DND-41 (cell line): ENCODE results near the gene PTPRG.

Experiments
- ATAC-seq: fragments of 200-7000 bp; cut with Tn5 transposase; 3 replicates; pipeline ENCODE4 v1.9.1; 2021; ENCODE audit warnings: low read depth; ENCODE audit not compliant: insufficient read depth
- DNase-seq: peaks from one replicate; pipeline ENCODE4 v3.0.0-alpha.2; 2020
- H2AFZ ChIP-seq: 2 replicates; pipeline ENCODE4 v1.6.0; 2012; ENCODE audit warnings: low read depth, low read length
- H3K27ac ChIP-seq: 2 replicates; pipeline ENCODE4 v1.5.1; 2012; ENCODE audit warnings: low read length, inconsistent platforms
- H3K27me3 ChIP-seq: fragments of 200-600 bp; sonication (generic); 2 replicates; pipeline ENCODE4 v1.6.0; 2012; ENCODE audit warnings: low read length, mild to moderate bottlenecking, inconsistent platforms; ENCODE audit not compliant: insufficient read depth, poor library complexity
- H3K36me3 ChIP-seq: 2 replicates; pipeline ENCODE4 v1.5.1; 2012; ENCODE audit warnings: low read length, inconsistent platforms; ENCODE audit not compliant: insufficient read depth
- H3K4me1 ChIP-seq: 2 replicates; pipeline ENCODE4 v1.5.1; 2012; ENCODE audit warnings: mild to moderate bottlenecking, low read length; ENCODE audit not compliant: insufficient read depth
- H3K4me2 ChIP-seq: 2 replicates; pipeline ENCODE4 v1.6.0; 2012; ENCODE audit warnings: mild to moderate bottlenecking, moderate library complexity, low read length, inconsistent platforms; ENCODE audit not compliant: insufficient read depth
- H3K4me3 ChIP-seq, 2 experiments: fragments of 200-600 bp in 1 of 2; shearing (Covaris generic) in 1 of 2; 2 replicates each; pipeline ENCODE4 v1.5.1; 2012 to 2016; ENCODE audit warnings: inconsistent platforms in 2 of 2, low read length in 2 of 2, mild to moderate bottlenecking in 2 of 2, low read depth in 1 of 2, moderate library complexity in 1 of 2
- H3K79me2 ChIP-seq: 2 replicates; pipeline ENCODE4 v1.6.0; 2012; ENCODE audit warnings: low read length, inconsistent platforms; ENCODE audit not compliant: insufficient read depth
- H3K9ac ChIP-seq: 2 replicates; pipeline ENCODE4 v1.6.0; 2012; ENCODE audit warnings: low read depth, mild to moderate bottlenecking, inconsistent platforms, low read length, moderate library complexity
- H3K9me3 ChIP-seq: 2 replicates; pipeline ENCODE4 v1.5.1; 2012; ENCODE audit warnings: low read length, moderate library complexity, mild to moderate bottlenecking, inconsistent platforms; ENCODE audit not compliant: insufficient read depth, severe bottlenecking
- H4K20me1 ChIP-seq: 2 replicates; pipeline ENCODE4 v1.6.0; 2012; ENCODE audit warnings: low read length; ENCODE audit not compliant: insufficient read depth
- CTCF ChIP-seq: IDR thresholded peaks from 2 replicates; pipeline ENCODE4 v1.5.1; 2012; ENCODE audit warnings: borderline replicate concordance, low read length, moderate library complexity, mild to moderate bottlenecking; ENCODE audit not compliant: poor library complexity, severe bottlenecking; ENCODE audit errors: extremely low read depth
- EZH2 ChIP-seq: IDR thresholded peaks from 3 replicates; pipeline ENCODE4 v1.6.1; 2012; ENCODE audit warnings: borderline replicate concordance, low read depth, mild to moderate bottlenecking, moderate library complexity, low read length, inconsistent platforms; ENCODE audit not compliant: severe bottlenecking

Gene PTPRG

GRCh38 chr3:61914276-61914675 is 352.9 kb downstream of the PTPRG start:
- ATAC-seq, result no peak
- H3K36me3 ChIP-seq, result no peaks in the 10 kb centered on the region

GRCh38 chr3:61915296-61915695 is 353.9 kb downstream of the PTPRG start:
- no peak overlapping the region for H3K9ac ChIP-seq
- no peak for TF ChIP-seq CTCF
- TF ChIP-seq EZH2, result no peak
- H3K4me3 ChIP-seq, result no peak overlapping the region
- no peaks in the 10 kb centered on the region for H3K36me3 ChIP-seq
- DNase-seq (no peak), ATAC-seq (no peak)
- no peak overlapping the region for H3K27ac ChIP-seq
- no peaks in the 10 kb centered on the region for H3K79me2 ChIP-seq
- H3K27me3 ChIP-seq, result no peaks in the 10 kb centered on the region
- no peak overlapping the region for H2AFZ ChIP-seq
- H3K4me1 ChIP-seq, result peaks cover 13% of the 10 kb centered on the region
- no peaks in the 10 kb centered on the region for H4K20me1 ChIP-seq
- no peaks in the 10 kb centered on the region for H3K9me3 ChIP-seq
- H3K4me2 ChIP-seq, result no peak overlapping the region

More at GRCh38 chr3:61914276-61914675, 352.9 kb downstream of the PTPRG start:
- no peak overlapping the region for H3K4me3 ChIP-seq
- no peaks in the 10 kb centered on the region for H3K9me3 ChIP-seq
- no peak for DNase-seq
- H3K79me2 ChIP-seq, result no peaks in the 10 kb centered on the region
- no peak overlapping the region for H2AFZ ChIP-seq
- H3K4me1 ChIP-seq, result peaks cover 13% of the 10 kb centered on the region
- H4K20me1 ChIP-seq, result no peaks in the 10 kb centered on the region
- no peak for TF ChIP-seq EZH2
- no peak for TF ChIP-seq CTCF
- H3K4me2 ChIP-seq, result no peak overlapping the region
- H3K9ac ChIP-seq, result no peak overlapping the region
- H3K27ac ChIP-seq, result no peak overlapping the region
- no peaks in the 10 kb centered on the region for H3K27me3 ChIP-seq

GRCh38 chr3:61919371-61919770 is 358.0 kb downstream of the PTPRG start:
- Histone ChIP-seq H3K4me2 (no peak overlapping the region), H3K4me1 (no peaks in the 10 kb centered on the region), H3K36me3 (no peaks in the 10 kb centered on the region), H3K79me2 (no peaks in the 10 kb centered on the region), H3K27ac (no peak overlapping the region), H3K9me3 (no peaks in the 10 kb centered on the region), H4K20me1 (0 out of 2 replicates have a peak, but pooled peaks cover 2% of the 10 kb centered on the region), H2AFZ (no peak overlapping the region), H3K4me3 (no peak overlapping the region), H3K27me3 (no peaks in the 10 kb centered on the region), H3K9ac (no peak overlapping the region)
- TF ChIP-seq CTCF (no peak), EZH2 (no peak)
- DNase-seq, result no peak
- ATAC-seq, result no peak

- H3K79me2 ChIP-seq, result no peaks in the 10 kb centered on the region
- 0 out of 2 replicates have a peak, but pooled peaks cover 2% of the 10 kb centered on the region for H4K20me1 ChIP-seq
- DNase-seq (no peak), ATAC-seq (no peak)
- H3K4me2 ChIP-seq, result no peak overlapping the region
- no peak overlapping the region for H3K4me3 ChIP-seq
- no peaks in the 10 kb centered on the region for H3K9me3 ChIP-seq
- no peak overlapping the region for H3K27ac ChIP-seq
- H3K9ac ChIP-seq, result no peak overlapping the region
- no peaks in the 10 kb centered on the region for H3K36me3 ChIP-seq
- H3K4me1 ChIP-seq, result peaks cover 6% of the 10 kb centered on the region
- H3K27me3 ChIP-seq, result no peaks in the 10 kb centered on the region
- TF ChIP-seq EZH2, result no peak
- no peak for TF ChIP-seq CTCF
- no peak overlapping the region for H2AFZ ChIP-seq
Observed at GRCh38 chr3:61922118-61922517, 360.7 kb downstream of the PTPRG start.
